Panc1 (cell line): Measurements from ENCODE around the gene GLIPR1L2. TPM values are rescaled to one million over a fixed set of nuclear protein-coding genes. Genes with fewer than 3 reads are reported as not detected.

Experiments used
- ATAC-seq: fragments of 200-7000 bp; cut with Tn5 transposase; 2 replicates; pipeline ENCODE4 v1.9.1; 2020; ENCODE audit warnings: mild to moderate bottlenecking, moderate library complexity
- BruUV-seq: library from RNA; stranded (reverse); fragments of 400-500 nt; replicated peaks from 2 replicates; lab custom pipeline; 2021; lab: Mats Ljungman, UMichigan
- CTCF ChIA-PET: fragments of 300-600 bp; sonication (Branson Sonifier 250); formaldehyde crosslinking; loops from one replicate; lab custom pipeline; 2022; ENCODE audit warnings: antibody characterized with exemption; lab: Charles Lee
- POLR2A ChIA-PET: fragments of 300-600 bp; sonication (Branson Sonifier 250); formaldehyde crosslinking; loops from one replicate; lab custom pipeline; 2022; ENCODE audit warnings: antibody characterized with exemption; lab: Charles Lee
- DNase-seq: peaks from one replicate; pipeline ENCODE4 v3.0.0-alpha.2; 2010; ENCODE audit warnings: low read depth, low spot score
- H3K27ac ChIP-seq: 2 replicates; pipeline ENCODE4 v1.5.1; 2011; ENCODE audit warnings: mild to moderate bottlenecking, low read length, inconsistent platforms
- H3K27me3 ChIP-seq: fragments of 200-500 bp; sonication (Bioruptor generic); 2 replicates; pipeline ENCODE4 v1.6.0; 2014; ENCODE audit warnings: low read length, inconsistent platforms; ENCODE audit not compliant: control insufficient read depth, insufficient read depth
- H3K36me3 ChIP-seq: fragments of 200-500 bp; sonication (Bioruptor generic); 2 replicates; pipeline ENCODE4 v1.5.1; 2014; ENCODE audit warnings: inconsistent platforms, mild to moderate bottlenecking, low read length, moderate library complexity; ENCODE audit not compliant: control insufficient read depth, insufficient read depth
- H3K4me1 ChIP-seq: 2 replicates; pipeline ENCODE4 v1.5.1; 2011; ENCODE audit warnings: inconsistent platforms, mild to moderate bottlenecking, low read length, moderate library complexity; ENCODE audit not compliant: control insufficient read depth, insufficient read depth
- H3K4me3 ChIP-seq, 2 experiments: 2 replicates each; pipeline ENCODE4 v1.5.1; 2011 to 2012; ENCODE audit warnings: low read depth in 2 of 2, low read length in 2 of 2, mild to moderate bottlenecking in 2 of 2, inconsistent platforms in 1 of 2, moderate library complexity in 1 of 2
- H3K9me3 ChIP-seq: fragments of 200-500 bp; sonication (Bioruptor generic); 2 replicates; pipeline ENCODE4 v1.5.1; 2014; ENCODE audit warnings: low read depth, mild to moderate bottlenecking, inconsistent platforms, low read length, moderate library complexity; ENCODE audit not compliant: control insufficient read depth, insufficient read depth
- CTCF ChIP-seq: fragments of 450-650 bp; IDR thresholded peaks from 2 replicates; pipeline ENCODE4 v1.5.1; 2017; ENCODE audit warnings: mild to moderate bottlenecking
- POLR2AphosphoS5 ChIP-seq: IDR thresholded peaks from 2 replicates; pipeline ENCODE4 v1.6.1; 2012; ENCODE audit warnings: mild to moderate bottlenecking, low read depth, low read length, moderate library complexity
- SIN3A ChIP-seq: IDR thresholded peaks from 2 replicates; pipeline ENCODE4 v1.6.1; 2012; ENCODE audit warnings: low read depth, mild to moderate bottlenecking, low read length, moderate library complexity, borderline replicate concordance; ENCODE audit not compliant: insufficient read depth
- TCF7L2 ChIP-seq: IDR thresholded peaks from 2 replicates; pipeline ENCODE4 v1.6.1; 2011; ENCODE audit warnings: mild to moderate bottlenecking, low read depth, low read length, inconsistent platforms
- in situ Hi-C: cut with HindIII; loops from 2 replicates; pipeline ENCODE4 v1.10.0; 2016; ENCODE audit warnings: low sequenced_read_pairs, low pct_unique_long_range_greater_than_20kb
- intact Hi-C: fragments of 100-400 bp; cut with micrococcal nuclease; formaldehyde crosslinking; loops from one replicate; pipeline ENCODE4 v1.10.0; 2022; ENCODE audit not compliant: unreplicated experiment
- total RNA-seq: library from RNA; stranded (reverse); gene quantifications from one replicate; pipeline ENCODE4 v1.2.1, GENCODE V29; 2021; ENCODE audit not compliant: unreplicated experiment
- TF ChIP-seq, protein P1 (sequence below), 2 experiments: IDR thresholded peaks; 2 replicates each; pipeline ENCODE4 v1.6.1; 2011 to 2012; ENCODE audit warnings: low read depth in 2 of 2, control low read depth in 1 of 2, low read length in 1 of 2, mild to moderate bottlenecking in 1 of 2, moderate library complexity in 1 of 2; ENCODE audit not compliant: insufficient read depth in 1 of 2

GLIPR1L2 gene
- total RNA-seq, 1 experiment from 2014 or later: 0.72 TPM

DNA sequence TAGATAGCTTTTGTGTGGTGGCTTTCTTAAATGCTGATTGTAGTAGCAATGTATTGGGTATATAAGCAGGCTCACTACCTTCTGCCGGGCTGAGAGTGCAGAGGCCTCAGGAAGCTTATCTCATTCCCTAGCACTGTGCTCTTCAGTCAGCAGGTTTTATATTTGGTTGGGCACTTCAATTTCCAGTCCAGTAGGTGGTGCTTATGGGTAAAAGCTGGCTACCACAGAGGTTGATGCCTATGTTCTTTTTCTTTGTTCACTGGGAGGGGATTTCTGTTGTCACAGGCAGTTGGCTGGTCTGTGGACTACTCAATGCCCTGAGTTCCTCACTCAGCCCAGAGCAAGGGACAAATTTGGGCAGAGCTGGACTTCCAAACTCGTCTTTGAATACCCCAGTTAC is 46.7 kb downstream of the GLIPR1L2 start:
- POLR2A ChIA-PET: no interaction called here
- BruUV-seq: no TSS peak
- no peaks in the 10 kb centered on the region for H3K27me3 ChIP-seq
- no peak overlapping the region for H3K27ac ChIP-seq
- H3K9me3 ChIP-seq: peaks cover 15% of the 10 kb centered on the region; the same call in 1 of the 2 replicates
- H3K4me1 ChIP-seq: no peaks in the 10 kb centered on the region
- in situ Hi-C loops: no loop called here
- TF ChIP-seq CTCF (no peak), SIN3A (no peak)
- no peaks in the 10 kb centered on the region for H3K36me3 ChIP-seq
- no peak for ATAC-seq
- H3K4me3 ChIP-seq: no peak overlapping the region
- DNase-seq: no peak
- CTCF ChIA-PET: no interaction called here
- intact Hi-C loops: no loop called here

- CTCF ChIA-PET: no interaction called here
- intact Hi-C loops: no loop called here
These were observed 47.3 kb downstream of the GLIPR1L2 start for GRCh38 chr12:75438059-75438754.

More at GRCh38 chr12:75438059-75438754, 47.3 kb downstream of the GLIPR1L2 start:
- Histone ChIP-seq H3K4me3 (no peak overlapping the region), H3K4me1 (no peaks in the 10 kb centered on the region), H3K27me3 (no peaks in the 10 kb centered on the region), H3K27ac (no peak overlapping the region), H3K9me3 (peaks cover 15% of the 10 kb centered on the region; the same call in 1 of the 2 replicates), H3K36me3 (no peaks in the 10 kb centered on the region)
- DNase-seq (no peak), ATAC-seq (no peak)
- TF ChIP-seq POLR2AphosphoS5 (no peak), CTCF (no peak), TCF7L2 (no peak), SIN3A (no peak)
- TF ChIP-seq, protein P1, sequence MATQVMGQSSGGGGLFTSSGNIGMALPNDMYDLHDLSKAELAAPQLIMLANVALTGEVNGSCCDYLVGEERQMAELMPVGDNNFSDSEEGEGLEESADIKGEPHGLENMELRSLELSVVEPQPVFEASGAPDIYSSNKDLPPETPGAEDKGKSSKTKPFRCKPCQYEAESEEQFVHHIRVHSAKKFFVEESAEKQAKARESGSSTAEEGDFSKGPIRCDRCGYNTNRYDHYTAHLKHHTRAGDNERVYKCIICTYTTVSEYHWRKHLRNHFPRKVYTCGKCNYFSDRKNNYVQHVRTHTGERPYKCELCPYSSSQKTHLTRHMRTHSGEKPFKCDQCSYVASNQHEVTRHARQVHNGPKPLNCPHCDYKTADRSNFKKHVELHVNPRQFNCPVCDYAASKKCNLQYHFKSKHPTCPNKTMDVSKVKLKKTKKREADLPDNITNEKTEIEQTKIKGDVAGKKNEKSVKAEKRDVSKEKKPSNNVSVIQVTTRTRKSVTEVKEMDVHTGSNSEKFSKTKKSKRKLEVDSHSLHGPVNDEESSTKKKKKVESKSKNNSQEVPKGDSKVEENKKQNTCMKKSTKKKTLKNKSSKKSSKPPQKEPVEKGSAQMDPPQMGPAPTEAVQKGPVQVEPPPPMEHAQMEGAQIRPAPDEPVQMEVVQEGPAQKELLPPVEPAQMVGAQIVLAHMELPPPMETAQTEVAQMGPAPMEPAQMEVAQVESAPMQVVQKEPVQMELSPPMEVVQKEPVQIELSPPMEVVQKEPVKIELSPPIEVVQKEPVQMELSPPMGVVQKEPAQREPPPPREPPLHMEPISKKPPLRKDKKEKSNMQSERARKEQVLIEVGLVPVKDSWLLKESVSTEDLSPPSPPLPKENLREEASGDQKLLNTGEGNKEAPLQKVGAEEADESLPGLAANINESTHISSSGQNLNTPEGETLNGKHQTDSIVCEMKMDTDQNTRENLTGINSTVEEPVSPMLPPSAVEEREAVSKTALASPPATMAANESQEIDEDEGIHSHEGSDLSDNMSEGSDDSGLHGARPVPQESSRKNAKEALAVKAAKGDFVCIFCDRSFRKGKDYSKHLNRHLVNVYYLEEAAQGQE (IDR thresholded peaks at IDR 0.05; ENCODE audit: insufficient read depth in 1 of 2, low read depth in 2 of 2, low read length in 1 of 2): no peak
- in situ Hi-C loops: no loop called here
- no TSS peak for BruUV-seq
- POLR2A ChIA-PET: no interaction called here
